GM19395 (cell line): ENCODE data around the gene RNLS.
"Not testable (repeated sequence)": the region's sequence is repeated elsewhere in the genome, so short reads cannot be mapped to it uniquely, and the experiment has no call there.

Source experiments
- ATAC-seq: cut with Tn5 transposase; IDR thresholded peaks from one replicate; pipeline ENCODE4 v1.9.1; 2021; ENCODE audit warnings: mild to moderate bottlenecking, moderate library complexity; ENCODE audit not compliant: unreplicated experiment

RNLS gene

GRCh38 chr10:88309365-88309764, 273.8 kb downstream of the RNLS start:
- ATAC-seq = no peak

DNA sequence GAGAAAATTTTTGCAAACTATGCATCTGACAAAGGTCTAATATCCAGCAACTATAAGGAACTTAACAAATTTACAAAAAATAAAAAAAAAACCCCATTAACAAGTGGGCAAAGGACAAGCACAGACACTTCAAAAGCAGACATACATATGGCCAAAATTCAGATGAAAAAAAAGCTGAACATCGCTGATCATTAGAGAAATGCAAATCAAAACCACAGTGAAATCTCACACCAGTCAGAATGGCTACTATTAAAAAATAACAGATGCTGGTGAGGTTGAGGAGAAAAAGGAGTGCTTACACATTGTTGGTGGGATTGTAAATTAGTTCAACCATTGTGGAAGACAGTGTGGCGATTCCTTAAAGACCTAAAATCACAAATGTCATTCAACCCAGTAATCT, 274.8 kb downstream of the RNLS start:
- ATAC-seq = not testable (repeated sequence)

GRCh38 chr10:88299787-88300186, 283.3 kb downstream of the RNLS start:
- ATAC-seq = no peak

DNA sequence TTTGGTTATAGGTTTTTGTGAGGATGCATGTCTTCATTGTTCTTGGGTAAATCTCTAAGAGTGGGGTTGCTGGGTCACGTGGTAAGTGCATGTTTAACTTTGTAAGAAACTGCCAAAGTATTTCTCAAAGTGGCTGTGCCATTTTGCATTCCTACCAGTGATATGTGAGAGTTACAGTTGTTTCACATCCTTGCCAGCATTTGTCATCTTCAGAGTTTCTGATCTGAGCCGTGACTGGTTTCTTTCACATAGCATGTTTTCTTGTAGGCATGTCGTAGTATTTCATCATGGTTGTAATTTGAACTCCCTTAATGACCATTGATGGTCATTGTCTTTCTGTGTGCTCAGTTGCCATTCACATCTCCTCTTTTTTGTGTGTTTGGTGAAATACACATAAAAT, 286.0 kb downstream of the RNLS start:
- ATAC-seq = no peak

GRCh38 chr10:88293651-88294230, 289.4 kb downstream of the RNLS start:
- no peak for ATAC-seq

GRCh38 chr10:88293073-88293472, 290.0 kb downstream of the RNLS start:
- ATAC-seq = no peak

DNA sequence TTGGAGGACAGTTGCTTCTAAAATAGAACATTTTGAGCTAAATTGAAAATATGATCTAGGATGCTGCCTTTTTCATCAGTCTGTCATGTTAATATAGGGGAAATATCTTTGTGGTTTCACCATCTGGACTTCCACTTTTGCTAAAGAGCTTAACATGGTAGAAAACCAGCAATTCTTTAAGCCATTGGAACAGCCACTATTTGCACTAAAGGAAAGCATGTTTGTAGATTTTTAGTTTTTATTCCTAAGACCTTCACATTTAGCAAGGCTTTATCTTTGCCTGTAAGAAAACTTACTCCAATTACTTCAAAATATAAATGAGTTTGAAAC, 291.0 kb downstream of the RNLS start:
- ATAC-seq = no peak

DNA sequence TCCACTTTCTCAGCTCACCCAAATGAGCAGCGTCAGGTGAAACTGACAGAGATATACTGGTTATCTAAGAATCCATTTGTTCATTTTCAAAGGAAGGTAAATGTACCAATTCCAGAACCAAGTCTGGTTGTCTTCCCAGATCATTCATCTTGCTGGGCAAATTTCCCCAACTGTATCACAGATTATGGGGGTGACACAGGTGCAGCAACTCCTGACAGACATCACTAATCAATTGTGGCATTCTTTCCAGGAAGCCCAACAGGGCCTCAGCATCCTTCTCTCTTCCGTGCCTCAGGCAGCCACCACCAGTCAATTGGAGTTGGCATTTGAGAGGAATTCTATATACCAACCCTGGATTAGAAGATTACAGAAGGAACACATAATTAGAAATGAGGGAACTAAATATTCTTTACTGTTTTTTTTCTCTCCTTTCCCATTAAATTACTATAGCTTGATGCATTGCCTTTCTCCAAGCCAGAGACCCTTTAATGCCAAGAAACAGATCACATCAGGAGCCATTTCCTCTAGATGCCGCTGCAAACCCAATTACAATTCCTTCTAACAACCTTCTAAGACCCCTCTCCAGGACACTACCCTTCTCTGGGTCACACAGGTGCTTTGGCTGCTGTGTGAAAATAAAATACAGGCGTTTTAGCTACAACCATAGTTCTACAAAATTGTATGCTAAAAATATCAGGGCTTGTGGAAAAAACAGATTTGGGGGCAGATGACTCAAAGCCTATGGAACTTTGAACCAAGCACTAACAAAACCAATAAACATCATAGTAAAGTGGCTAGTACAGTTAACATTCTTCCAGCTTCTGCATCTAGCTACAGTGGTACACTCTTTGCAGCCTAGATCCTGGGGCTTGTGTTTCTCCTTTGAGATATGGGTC, 291.6 kb downstream of the RNLS start:
- no peak for ATAC-seq

- no peak for ATAC-seq
These were observed 293.8 kb downstream of the RNLS start for GRCh38 chr10:88289342-88289741.

GRCh38 chr10:88288320-88289059, 294.6 kb downstream of the RNLS start:
- peak; percentile 66 for ATAC-seq

DNA sequence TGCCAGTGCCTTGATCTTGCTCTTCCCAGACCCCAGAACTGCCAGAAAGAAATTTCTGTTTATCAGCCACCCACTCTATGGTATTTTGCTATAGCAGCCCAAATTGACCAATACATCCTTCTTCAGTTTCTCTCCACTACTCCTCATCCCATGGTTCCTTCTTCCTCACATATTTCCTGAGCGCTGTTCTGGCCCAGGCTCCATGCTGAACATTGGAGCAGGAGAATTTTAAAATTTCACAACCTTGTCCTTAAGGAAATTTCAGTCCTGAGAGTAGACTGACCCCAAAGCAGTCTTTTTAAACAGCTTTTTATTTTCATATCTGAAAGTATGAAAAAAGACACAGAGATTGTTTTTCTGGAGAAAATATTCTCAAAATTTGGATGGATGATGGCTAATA, 297.1 kb downstream of the RNLS start:
- ATAC-seq = no peak

- ATAC-seq = no peak
These were observed 301.3 kb downstream of the RNLS start for GRCh38 chr10:88281592-88282347.

DNA sequence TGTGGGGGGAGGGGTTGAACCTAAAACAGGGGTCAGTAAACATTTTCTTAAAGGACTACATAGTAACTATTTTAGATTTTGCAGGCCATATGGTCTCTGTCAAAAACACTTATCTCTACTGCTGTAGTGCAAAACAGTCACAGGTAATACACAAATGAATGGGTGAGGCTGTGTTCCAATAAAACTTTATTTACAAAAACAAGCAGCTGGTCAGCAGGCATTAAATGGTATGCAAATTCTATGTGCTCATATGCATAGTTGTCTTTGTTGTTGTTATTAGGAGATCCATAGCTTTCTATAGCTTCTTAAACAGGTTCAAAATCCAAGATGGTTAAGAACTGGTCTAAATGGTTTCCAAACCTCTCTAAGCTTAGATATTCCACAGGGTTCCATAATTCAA, 302.6 kb downstream of the RNLS start:
- no peak for ATAC-seq

- no peak for ATAC-seq
These were observed 304.2 kb downstream of the RNLS start for GRCh38 chr10:88278912-88279311.

- not testable (repeated sequence) for ATAC-seq
These were observed 306.2 kb downstream of the RNLS start for GRCh38 chr10:88276945-88277344.

- ATAC-seq = no peak
These were observed 308.8 kb downstream of the RNLS start for GRCh38 chr10:88274286-88274685.

DNA sequence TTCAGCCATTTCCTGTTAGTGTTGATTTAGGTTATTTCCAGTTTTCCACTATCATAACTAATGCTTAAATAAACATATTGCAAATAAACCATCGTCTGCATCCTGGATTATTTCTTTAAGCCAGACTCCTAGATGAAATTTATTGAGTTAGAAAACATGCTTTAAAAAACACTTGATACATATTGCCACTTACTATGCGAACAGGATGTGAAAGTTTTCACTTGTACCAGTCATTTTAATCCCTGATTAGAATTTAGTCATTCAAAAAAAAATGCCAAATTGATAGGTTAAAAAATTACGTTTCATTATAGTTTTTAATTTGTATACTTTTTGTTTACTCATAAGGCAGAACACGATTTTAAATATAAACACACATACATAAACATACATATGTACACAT, 309.6 kb downstream of the RNLS start:
- no peak for ATAC-seq

DNA sequence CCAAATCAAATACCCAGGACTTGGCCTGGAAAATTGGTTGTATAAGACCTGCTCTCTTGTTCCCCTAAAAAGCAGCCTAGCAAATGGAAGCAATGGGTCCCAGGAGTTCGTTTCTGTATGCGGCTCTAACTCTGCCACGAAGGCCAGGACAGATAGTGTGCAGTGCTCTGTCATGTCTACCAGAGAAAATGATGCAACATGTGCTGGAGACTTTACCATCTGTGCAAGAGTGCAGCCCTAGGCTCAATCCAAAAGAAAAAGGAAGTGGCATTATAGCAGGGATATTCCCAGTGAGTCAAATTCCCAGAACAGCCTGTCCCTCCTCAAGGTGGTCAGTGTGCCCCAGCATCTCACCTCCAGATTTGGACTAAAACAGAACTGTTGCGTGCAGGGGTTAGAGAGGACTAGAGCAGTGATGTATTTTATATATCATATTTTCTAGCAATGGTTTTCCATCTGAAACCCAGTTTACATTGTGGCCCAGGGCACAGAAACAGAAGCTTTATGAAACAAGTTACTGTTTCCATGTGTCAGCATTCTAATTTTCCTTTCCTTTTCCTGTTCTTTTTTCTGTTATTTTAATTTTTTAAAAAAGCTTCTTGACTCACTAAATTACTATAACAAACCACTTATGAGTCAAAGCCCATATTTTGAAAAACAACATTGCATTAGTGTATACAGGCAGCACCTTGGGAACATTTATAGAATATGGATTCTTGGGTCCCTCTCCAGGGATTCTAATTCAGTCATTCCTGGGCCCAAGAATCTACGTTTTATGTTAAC, 311.2 kb downstream of the RNLS start:
- peak; percentile 33 for ATAC-seq

- ATAC-seq = peak; percentile 90
These were observed 312.0 kb downstream of the RNLS start for GRCh38 chr10:88270871-88271713.
